ENCODE results near the gene PCDHGA8.
"Not testable (repeated sequence)": the region's sequence is repeated elsewhere in the genome, so short reads cannot be mapped to it uniquely, and the experiment has no call there.

GRCh38 chr5:141432726-141433125 is 40.3 kb downstream of the PCDHGA8 start:
- TF ChIP-seq POLR2A, CTCF (IDR thresholded peaks at IDR 0.05): not testable (repeated sequence)
